NT2/D1 (cell line): Measurements from ENCODE around the gene NKAIN2.

Experiments
- YY1 ChIP-seq: IDR thresholded peaks from 2 replicates; pipeline ENCODE4 v1.6.1; 2011; ENCODE audit not compliant: insufficient read length, insufficient read depth
- ZNF274 ChIP-seq: IDR thresholded peaks from 2 replicates; pipeline ENCODE4 v1.6.1; 2011; ENCODE audit warnings: mild to moderate bottlenecking, low read depth, low read length

DNA sequence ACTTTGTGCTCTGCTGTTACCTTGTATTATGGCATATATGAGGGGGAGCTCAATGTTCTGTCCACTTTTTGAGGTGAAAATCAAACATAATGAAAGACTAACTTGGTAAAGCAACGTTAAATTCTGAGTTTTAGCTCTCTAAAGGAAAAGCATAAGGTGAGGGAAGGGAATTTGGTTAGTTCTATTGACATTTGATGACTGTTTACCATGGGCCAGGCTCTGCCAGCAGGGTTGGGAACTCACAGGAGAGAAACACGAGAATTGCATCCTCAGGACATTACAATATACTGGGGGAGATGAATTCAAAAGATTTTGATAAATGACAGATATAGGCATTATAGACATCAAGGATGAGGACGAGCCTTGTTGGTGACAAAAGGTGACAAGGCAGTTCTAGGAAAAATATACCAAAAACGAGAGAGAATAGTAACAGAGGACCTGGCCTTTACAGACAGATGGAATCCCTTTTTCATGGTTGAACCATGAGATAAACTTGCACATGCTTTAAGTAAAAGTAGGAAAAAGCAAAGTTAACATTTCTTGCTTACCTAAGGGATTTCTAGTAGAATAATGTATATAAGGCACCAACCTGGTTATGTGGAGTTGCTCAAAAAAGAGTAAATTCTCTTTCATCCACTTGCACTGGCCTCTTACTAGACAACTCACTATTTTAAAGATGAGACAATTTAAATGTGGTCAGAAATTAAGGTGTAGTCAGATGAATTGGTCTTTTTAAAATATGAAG, 191.4 kb downstream of the NKAIN2 start:
- TF ChIP-seq YY1 (no peak), ZNF274 (no peak)
